GM18909 (cell line): ENCODE results near the gene SIGMAR1.

Experiments used
- ATAC-seq: cut with Tn5 transposase; IDR thresholded peaks from one replicate; pipeline ENCODE4 v1.9.1; 2021; ENCODE audit warnings: mild to moderate bottlenecking; ENCODE audit not compliant: unreplicated experiment, poor library complexity

The SIGMAR1 gene

GRCh38 chr9:34607331-34607730, 30.3 kb downstream of the SIGMAR1 start:
- ATAC-seq: no peak

GRCh38 chr9:34606905-34607304, 30.7 kb downstream of the SIGMAR1 start:
- no peak for ATAC-seq

- no peak for ATAC-seq
These were observed 31.4 kb downstream of the SIGMAR1 start for GRCh38 chr9:34606190-34606589.

- no peak for ATAC-seq
These were observed 33.9 kb downstream of the SIGMAR1 start for GRCh38 chr9:34603610-34604231.

GRCh38 chr9:34601937-34602573, 35.5 kb downstream of the SIGMAR1 start:
- ATAC-seq: no peak

GRCh38 chr9:34600908-34601307, 36.7 kb downstream of the SIGMAR1 start:
- ATAC-seq: no peak

- no peak for ATAC-seq
These were observed 38.0 kb downstream of the SIGMAR1 start for GRCh38 chr9:34599546-34599945.

GRCh38 chr9:34594177-34594576, 43.4 kb downstream of the SIGMAR1 start:
- ATAC-seq: no peak

GRCh38 chr9:34592895-34593601, 44.5 kb downstream of the SIGMAR1 start:
- ATAC-seq: no peak

- no peak for ATAC-seq
These were observed 45.4 kb downstream of the SIGMAR1 start for GRCh38 chr9:34591917-34592866.

GRCh38 chr9:34591248-34591916, 46.2 kb downstream of the SIGMAR1 start:
- ATAC-seq: peak; percentile 71

GRCh38 chr9:34590381-34591247, 47.0 kb downstream of the SIGMAR1 start:
- ATAC-seq: no peak

GRCh38 chr9:34589636-34590380, 47.8 kb downstream of the SIGMAR1 start, which contains the start of gene CNTFR:
TSS of gene CNTFR (minus strand) at chr9:34589724. CDS start at chr9:34568981, 20,743 bp downstream.
- ATAC-seq: no peak

GRCh38 chr9:34588671-34589635, 48.6 kb downstream of the SIGMAR1 start:
- no peak for ATAC-seq

- no peak for ATAC-seq
These were observed 50.3 kb downstream of the SIGMAR1 start for GRCh38 chr9:34587271-34587670.

GRCh38 chr9:34585946-34586669, 51.5 kb downstream of the SIGMAR1 start:
- ATAC-seq: no peak
